PC-9 (cell line): ENCODE measurements around the gene ROBO1. TPM values are rescaled to one million over a fixed set of nuclear protein-coding genes. Genes with fewer than 3 reads are reported as not detected.

Experiments
- BruUV-seq: library from RNA; stranded (reverse); fragments of 400-500 nt; replicated peaks from 2 replicates; lab custom pipeline; 2021; lab: Mats Ljungman, UMichigan
- CTCF ChIA-PET: fragments of 300-600 bp; sonication (Branson Sonifier 250); formaldehyde crosslinking; loops from one replicate; lab custom pipeline; 2022; ENCODE audit warnings: antibody characterized with exemption; lab: Charles Lee
- POLR2A ChIA-PET: fragments of 300-600 bp; sonication (Branson Sonifier 250); formaldehyde crosslinking; loops from one replicate; lab custom pipeline; 2022; ENCODE audit warnings: antibody characterized with exemption; ENCODE audit not compliant: unreplicated experiment; lab: Charles Lee
- DNase-seq, 2 experiments: peaks; one replicate each; pipeline versions ENCODE4 v3.0.0 to v3.0.0-alpha.2; 2015 to 2022; ENCODE audit warnings: mixed read lengths in 1 of 2
- H2AFZ ChIP-seq: fragments of 200-600 bp; sonication (generic); 2 replicates; pipeline ENCODE4 v1.8.1; 2017; ENCODE audit warnings: antibody characterized with exemption
- H3F3A ChIP-seq: fragments of 200-600 bp; sonication (generic); 2 replicates; pipeline ENCODE4 v1.8.1; 2017; ENCODE audit warnings: antibody characterized with exemption, mild to moderate bottlenecking, low read depth; ENCODE audit not compliant: insufficient read depth
- H3K27ac ChIP-seq: fragments of 200-600 bp; sonication (generic); 2 replicates; pipeline ENCODE4 v1.6.1; 2016; ENCODE audit warnings: mixed run types
- H3K27me3 ChIP-seq: fragments of 200-600 bp; sonication (generic); 2 replicates; pipeline ENCODE4 v1.6.1; 2016; ENCODE audit warnings: low read depth, mixed run types; ENCODE audit not compliant: insufficient read depth
- H3K36me3 ChIP-seq: fragments of 200-600 bp; sonication (generic); 2 replicates; pipeline ENCODE4 v1.6.1; 2016; ENCODE audit warnings: low read depth, mixed run types
- H3K4me1 ChIP-seq: fragments of 200-600 bp; sonication (generic); replicated peaks from 2 replicates; pipeline ENCODE4 v1.6.1; 2016; ENCODE audit warnings: mixed run types; ENCODE audit not compliant: insufficient read depth
- H3K4me2 ChIP-seq: fragments of 200-600 bp; sonication (generic); 2 replicates; pipeline ENCODE4 v1.6.1; 2017; ENCODE audit warnings: mixed run types
- H3K4me3 ChIP-seq: fragments of 200-600 bp; sonication (generic); 2 replicates; pipeline ENCODE4 v1.6.1; 2016; ENCODE audit warnings: mixed run types
- H3K79me2 ChIP-seq: fragments of 200-600 bp; sonication (generic); 2 replicates; pipeline ENCODE4 v1.6.1; 2017; ENCODE audit warnings: low read depth, mixed run types
- H3K9me2 ChIP-seq: fragments of 200-600 bp; sonication (generic); 2 replicates; pipeline ENCODE4 v1.8.1; 2017; ENCODE audit warnings: mild to moderate bottlenecking; ENCODE audit not compliant: insufficient read depth
- H3K9me3 ChIP-seq: fragments of 200-600 bp; sonication (generic); 2 replicates; pipeline ENCODE4 v1.8.1; 2016; ENCODE audit warnings: low read depth; ENCODE audit not compliant: insufficient read depth
- H4K20me1 ChIP-seq: fragments of 200-600 bp; sonication (generic); 2 replicates; pipeline ENCODE4 v1.8.1; 2017; ENCODE audit not compliant: insufficient read depth
- EZH2 ChIP-seq: fragments of 200-600 bp; sonication (generic); IDR thresholded peaks from 2 replicates; pipeline ENCODE4 v1.8.0; 2017; ENCODE audit warnings: antibody characterized with exemption, low read depth
- intact Hi-C: fragments of 100-400 bp; cut with micrococcal nuclease; formaldehyde crosslinking; loops from one replicate; pipeline ENCODE4 v1.10.0; 2022; ENCODE audit not compliant: unreplicated experiment
- total RNA-seq: library from RNA; stranded (reverse); gene quantifications from 2 replicates; pipeline ENCODE4 v1.2.3, GENCODE V29; 2021
- TF ChIP-seq, protein P1 (sequence below): fragments of 200-600 bp; sonication (generic); conservative IDR thresholded peaks from 2 replicates; pipeline ENCODE4 v1.6.1; 2017; ENCODE audit warnings: mixed run types, antibody characterized with exemption, mild to moderate bottlenecking, moderate library complexity

Gene ROBO1
- total RNA-seq, 1 experiment from 2014 or later = 17.5 TPM

DNA sequence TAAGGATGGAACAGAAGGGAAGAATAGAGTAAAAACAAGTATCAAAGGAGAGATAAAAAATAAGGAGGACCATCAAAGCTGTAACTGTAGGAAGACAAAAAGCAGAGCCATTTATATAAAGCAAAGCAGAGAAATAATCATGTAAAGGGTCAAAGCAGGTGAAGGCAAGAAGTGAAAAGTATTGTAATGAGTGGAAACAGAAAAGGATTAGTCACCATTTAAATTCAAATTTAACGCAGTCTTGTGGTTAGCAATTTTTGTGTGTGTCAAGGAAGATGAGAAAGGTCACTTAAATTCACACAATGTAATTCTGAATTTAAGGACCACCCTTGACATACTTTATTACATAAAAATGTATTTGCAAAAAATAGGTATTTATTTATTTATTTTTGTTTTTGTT lies 567.8 kb downstream of the ROBO1 start:
- no peaks in the 10 kb centered on the region for H3K9me3 ChIP-seq
- H2AFZ ChIP-seq = no peak overlapping the region
- no peak for DNase-seq
- no peaks in the 10 kb centered on the region for H3K79me2 ChIP-seq
- H3K9me2 ChIP-seq = no peaks in the 10 kb centered on the region
- H3F3A ChIP-seq = no peaks in the 10 kb centered on the region
- no peak overlapping the region for H3K27ac ChIP-seq
- H3K4me3 ChIP-seq = no peak overlapping the region
- H3K4me2 ChIP-seq = no peak overlapping the region
- TF ChIP-seq, protein P1, sequence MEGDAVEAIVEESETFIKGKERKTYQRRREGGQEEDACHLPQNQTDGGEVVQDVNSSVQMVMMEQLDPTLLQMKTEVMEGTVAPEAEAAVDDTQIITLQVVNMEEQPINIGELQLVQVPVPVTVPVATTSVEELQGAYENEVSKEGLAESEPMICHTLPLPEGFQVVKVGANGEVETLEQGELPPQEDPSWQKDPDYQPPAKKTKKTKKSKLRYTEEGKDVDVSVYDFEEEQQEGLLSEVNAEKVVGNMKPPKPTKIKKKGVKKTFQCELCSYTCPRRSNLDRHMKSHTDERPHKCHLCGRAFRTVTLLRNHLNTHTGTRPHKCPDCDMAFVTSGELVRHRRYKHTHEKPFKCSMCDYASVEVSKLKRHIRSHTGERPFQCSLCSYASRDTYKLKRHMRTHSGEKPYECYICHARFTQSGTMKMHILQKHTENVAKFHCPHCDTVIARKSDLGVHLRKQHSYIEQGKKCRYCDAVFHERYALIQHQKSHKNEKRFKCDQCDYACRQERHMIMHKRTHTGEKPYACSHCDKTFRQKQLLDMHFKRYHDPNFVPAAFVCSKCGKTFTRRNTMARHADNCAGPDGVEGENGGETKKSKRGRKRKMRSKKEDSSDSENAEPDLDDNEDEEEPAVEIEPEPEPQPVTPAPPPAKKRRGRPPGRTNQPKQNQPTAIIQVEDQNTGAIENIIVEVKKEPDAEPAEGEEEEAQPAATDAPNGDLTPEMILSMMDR = no peak
- no peak for TF ChIP-seq EZH2
- no peaks in the 10 kb centered on the region for H3K4me1 ChIP-seq
- intact Hi-C loops = no loop called here
- H4K20me1 ChIP-seq = no peaks in the 10 kb centered on the region
- H3K27me3 ChIP-seq = no peaks in the 10 kb centered on the region
- no peaks in the 10 kb centered on the region for H3K36me3 ChIP-seq
- BruUV-seq = no TSS peak
- CTCF ChIA-PET = no interaction called here
- POLR2A ChIA-PET = no interaction called here

DNA sequence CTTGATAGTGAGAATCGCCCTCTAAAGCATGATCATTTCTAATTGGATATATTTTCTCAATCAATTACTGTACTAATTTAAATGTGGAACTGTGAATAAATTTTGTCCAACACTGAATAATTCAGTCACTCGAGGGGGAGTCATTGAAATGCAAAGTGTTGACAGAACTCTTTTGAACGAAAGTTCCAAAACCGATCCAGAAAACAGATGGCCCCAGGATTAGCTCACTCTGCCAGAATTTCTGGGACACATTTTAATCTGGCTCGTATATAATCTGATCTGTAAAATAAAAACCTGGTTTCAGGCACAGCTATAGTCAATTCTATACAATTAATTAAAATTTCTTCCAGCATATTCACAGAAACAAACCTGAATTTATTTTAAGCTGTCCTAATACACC lies 580.4 kb downstream of the ROBO1 start:
- Histone ChIP-seq H3K36me3 (no peaks in the 10 kb centered on the region), H3K79me2 (no peaks in the 10 kb centered on the region), H3F3A (no peaks in the 10 kb centered on the region; the same call in 1 of the 2 replicates), H3K9me3 (no peaks in the 10 kb centered on the region), H4K20me1 (no peaks in the 10 kb centered on the region; the same call in 1 of the 2 replicates), H3K4me2 (no peak overlapping the region), H3K27ac (no peak overlapping the region), H3K4me3 (no peak overlapping the region), H3K27me3 (no peaks in the 10 kb centered on the region), H2AFZ (no peak overlapping the region), H3K9me2 (no peaks in the 10 kb centered on the region), H3K4me1 (no peaks in the 10 kb centered on the region)
- no peak for DNase-seq
- TF ChIP-seq, protein P1 = no peak
- TF ChIP-seq EZH2 = no peak
- intact Hi-C loops = no loop called here
- POLR2A ChIA-PET = no interaction called here
- CTCF ChIA-PET = no interaction called here
- no TSS peak for BruUV-seq

DNA sequence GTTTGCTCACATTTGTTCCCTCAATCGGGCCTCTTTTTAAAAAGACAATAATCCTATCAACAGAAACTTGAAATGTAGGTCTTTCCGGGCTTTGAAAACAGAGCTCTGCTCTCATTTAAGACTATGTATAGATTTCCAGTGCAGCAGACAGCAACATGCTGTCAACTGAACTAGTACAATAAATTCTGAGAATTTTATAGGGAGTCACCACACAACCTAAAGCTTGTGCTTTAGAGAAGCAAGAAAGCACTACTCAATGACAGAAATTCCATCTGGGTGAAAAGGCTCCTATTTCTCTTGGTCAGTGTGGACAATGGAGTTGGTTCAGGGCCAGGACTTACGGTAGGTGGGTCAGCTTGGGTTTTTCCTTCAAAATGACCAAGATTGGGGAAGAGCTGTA lies 583.5 kb downstream of the ROBO1 start:
- no peaks in the 10 kb centered on the region for H3K79me2 ChIP-seq
- H3K36me3 ChIP-seq = no peaks in the 10 kb centered on the region
- BruUV-seq = no TSS peak
- no peak for TF ChIP-seq EZH2
- TF ChIP-seq, protein P1 = no peak
- ChIA-PET CTCF (interaction anchor here (0.5 kb wide), 1 partner anchor 396 kb away, joined by 7 read pairs; no protein-coding TSS in a partner anchor), POLR2A (no interaction called here)
- H3K4me3 ChIP-seq = no peak overlapping the region
- no peaks in the 10 kb centered on the region for H3K9me3 ChIP-seq
- H2AFZ ChIP-seq = no peak overlapping the region
- no peaks in the 10 kb centered on the region for H3K27me3 ChIP-seq
- no peak for DNase-seq
- no peaks in the 10 kb centered on the region for H3K4me1 ChIP-seq
- intact Hi-C loops = no loop called here
- no peaks in the 10 kb centered on the region for H3F3A ChIP-seq
- H3K4me2 ChIP-seq = no peak overlapping the region
- H3K9me2 ChIP-seq = no peaks in the 10 kb centered on the region
- H4K20me1 ChIP-seq = no peaks in the 10 kb centered on the region
- no peak overlapping the region for H3K27ac ChIP-seq
